SKM-1 (cell line): ENCODE results near the gene CDK14.

Experiments
- DNase-seq: peaks from one replicate; lab custom pipeline; 2025; ENCODE audit not compliant: unreplicated experiment; lab: John Stamatoyannopoulos, UW

The CDK14 gene

GRCh38 chr7:91082852-91083495 is 486.9 kb downstream of the CDK14 start:
- peak; percentile 12 for DNase-seq

GRCh38 chr7:91083855-91084644 is 487.9 kb downstream of the CDK14 start:
- no peak for DNase-seq

GRCh38 chr7:91085175-91085574 is 489.1 kb downstream of the CDK14 start:
- no peak for DNase-seq

GRCh38 chr7:91086200-91086599 is 490.1 kb downstream of the CDK14 start:
- DNase-seq = no peak

- DNase-seq = no peak
These were observed 492.0 kb downstream of the CDK14 start for GRCh38 chr7:91088156-91088555.

DNA sequence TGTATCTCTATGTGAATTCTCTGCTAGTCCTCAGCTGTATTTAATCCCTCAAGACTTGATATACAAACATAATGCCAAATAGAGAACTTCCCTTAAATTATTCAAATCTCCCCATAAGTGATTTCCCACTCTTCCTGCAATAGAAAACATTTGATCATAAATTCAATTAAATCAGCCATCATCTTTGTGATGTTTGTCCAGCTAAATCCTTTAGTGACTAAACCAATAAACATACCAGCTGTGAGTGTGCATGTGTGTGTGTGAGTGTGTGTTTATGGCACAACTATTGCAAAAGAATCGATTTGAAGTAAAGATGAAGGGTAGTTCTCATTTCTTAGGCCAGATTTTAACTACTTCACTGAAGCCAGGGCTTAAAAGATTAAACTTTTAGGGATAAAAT is 492.6 kb downstream of the CDK14 start:
- DNase-seq = no peak

DNA sequence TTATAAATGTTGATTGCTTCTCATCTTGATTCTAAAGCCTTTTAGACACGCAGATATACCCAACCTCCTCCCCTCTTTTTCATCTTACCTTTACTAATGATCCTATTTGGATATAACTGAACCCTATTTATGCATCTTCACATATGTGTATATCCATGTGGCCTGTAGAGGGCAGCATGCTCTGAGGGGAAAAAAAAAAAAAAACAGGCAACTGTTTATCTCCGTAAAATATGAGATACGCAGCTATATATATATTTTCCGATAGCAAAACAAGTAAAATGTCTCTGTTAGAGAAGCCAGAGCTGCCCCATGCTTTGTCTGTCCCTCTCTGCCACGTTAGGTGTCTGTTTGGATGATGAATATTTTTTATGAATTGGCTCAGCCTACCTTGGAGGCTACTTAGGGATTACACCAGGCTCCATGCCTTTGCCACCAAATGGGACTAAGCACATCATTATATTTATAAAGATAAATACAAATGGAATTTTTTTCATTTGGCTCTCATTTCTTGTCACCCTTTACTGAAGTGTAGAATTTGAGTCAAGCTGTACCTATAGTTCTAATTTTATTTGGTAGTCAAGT is 493.4 kb downstream of the CDK14 start:
- DNase-seq = peak; percentile 5

DNA sequence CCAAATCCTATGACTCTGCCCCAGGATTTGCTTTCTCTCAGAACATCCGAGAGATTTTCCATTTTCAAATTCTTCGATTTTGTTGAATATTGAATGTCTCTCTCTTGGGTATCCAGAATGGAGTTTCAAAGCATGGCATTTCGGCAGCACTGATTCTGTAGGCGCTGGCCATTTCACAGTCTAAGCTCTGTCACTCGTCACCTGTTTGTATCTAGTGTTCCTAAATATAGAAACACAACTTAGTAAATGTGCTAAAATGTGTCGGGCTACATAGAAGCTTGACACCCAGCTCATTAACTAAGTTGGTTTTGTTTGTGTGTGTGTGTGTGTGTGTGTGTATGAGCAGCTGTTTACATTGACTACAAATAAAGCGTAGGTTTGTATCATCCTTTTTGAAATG is 494.6 kb downstream of the CDK14 start:
- no peak for DNase-seq

DNA sequence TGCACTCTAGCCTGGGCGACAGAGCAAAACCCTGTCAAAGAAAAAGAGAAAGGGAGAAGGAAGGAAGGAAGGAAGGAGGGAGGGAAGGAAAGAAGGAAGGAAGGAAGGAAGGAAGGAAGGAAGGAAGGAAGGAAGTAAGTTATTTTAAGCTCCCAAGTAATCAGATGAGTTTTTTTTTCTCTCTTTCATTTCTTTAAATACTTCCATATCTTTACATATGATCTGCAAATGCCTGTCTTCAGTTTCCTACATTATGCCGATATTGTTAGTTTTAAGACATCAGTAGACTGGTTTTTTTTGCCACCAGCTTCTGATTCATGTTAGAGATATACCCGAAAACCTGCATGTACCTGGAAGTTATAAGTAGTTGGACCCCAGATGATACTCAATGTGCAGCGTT is 495.5 kb downstream of the CDK14 start:
- DNase-seq = no peak

- DNase-seq = no peak
These were observed 497.1 kb downstream of the CDK14 start for GRCh38 chr7:91093181-91093580.

DNA sequence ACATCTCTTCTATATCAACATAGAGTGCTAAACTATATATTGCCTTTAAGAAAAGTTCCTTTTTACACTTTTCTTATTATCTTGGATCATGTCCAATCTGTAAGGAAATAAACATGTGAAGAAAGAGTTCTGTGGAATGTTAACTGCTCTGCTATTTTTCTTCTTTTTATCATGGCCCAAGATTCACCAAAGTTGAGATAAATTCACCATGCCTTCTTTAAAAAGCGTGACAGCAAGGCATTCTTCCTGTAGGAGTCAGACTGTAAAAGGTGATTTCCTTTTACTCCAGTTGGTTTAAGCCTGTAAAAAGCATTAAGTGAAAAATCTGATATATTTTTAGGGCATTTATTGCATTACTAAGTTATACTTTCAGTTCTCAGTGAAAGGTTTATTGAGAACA is 502.4 kb downstream of the CDK14 start:
- no peak for DNase-seq

DNA sequence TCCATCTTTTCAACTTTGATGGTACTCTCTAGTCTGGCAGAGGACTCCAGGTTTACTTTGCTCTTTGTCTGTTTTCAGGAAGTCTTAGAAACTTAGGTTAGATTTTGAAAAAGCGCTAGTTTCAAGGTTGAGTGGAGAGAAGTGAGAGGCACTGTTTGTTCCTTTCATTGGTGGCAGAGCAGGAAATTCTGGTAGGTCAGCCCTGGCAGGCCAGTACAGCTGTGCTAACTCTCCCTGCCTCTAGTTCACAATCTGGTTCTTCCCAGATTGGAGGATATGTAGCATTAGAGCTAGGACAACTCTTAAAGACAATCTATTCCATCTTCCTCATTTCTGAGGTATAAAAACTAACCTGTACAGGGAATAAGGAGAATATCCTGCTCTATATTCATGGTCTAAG is 507.2 kb downstream of the CDK14 start:
- no peak for DNase-seq

DNA sequence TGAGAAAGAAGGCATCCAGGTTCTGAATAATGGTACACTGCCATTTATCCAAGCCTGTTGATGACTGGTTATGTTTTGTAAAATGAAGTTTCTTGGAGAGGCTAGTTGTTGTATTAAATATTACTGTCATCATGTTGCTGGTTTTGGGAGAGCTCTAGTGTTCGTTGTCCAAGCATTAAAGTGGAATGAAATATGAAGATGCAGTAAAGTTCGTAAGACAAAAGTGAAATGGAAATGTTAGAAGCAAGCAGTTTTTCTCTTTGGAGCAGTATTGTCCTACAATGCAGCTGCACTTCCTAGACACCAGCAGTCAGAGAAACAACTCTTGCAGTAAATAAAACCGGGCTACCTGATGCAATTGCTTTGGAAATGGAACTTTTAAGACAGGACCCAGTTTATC is 511.3 kb downstream of the CDK14 start:
- DNase-seq = no peak

- DNase-seq = no peak
These were observed 513.1 kb downstream of the CDK14 start for GRCh38 chr7:91109200-91109599.

DNA sequence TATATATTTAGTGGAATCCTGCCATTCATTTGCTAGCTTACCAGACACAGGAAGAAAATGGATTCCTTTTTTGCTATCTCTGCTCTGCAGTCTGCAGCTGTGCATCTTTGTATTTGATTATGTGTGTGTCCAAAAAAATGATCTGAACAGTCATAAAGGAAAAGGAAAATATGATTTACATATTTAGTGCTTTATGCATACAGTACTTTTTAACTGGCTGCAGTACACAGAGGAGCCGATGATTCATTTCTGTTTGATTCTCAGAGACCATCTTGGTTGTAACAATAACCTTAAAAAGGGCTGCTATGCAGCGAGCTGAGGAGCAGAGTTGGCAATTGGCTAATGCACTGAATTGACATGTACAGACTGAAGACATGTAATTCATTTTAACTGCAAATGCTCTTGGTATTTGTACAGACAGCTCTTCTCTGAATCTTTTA is 516.8 kb downstream of the CDK14 start:
- DNase-seq = no peak

- DNase-seq = no peak
These were observed 518.1 kb downstream of the CDK14 start for GRCh38 chr7:91114232-91114631.

- DNase-seq = no peak
These were observed 530.6 kb downstream of the CDK14 start for GRCh38 chr7:91126762-91127161.

DNA sequence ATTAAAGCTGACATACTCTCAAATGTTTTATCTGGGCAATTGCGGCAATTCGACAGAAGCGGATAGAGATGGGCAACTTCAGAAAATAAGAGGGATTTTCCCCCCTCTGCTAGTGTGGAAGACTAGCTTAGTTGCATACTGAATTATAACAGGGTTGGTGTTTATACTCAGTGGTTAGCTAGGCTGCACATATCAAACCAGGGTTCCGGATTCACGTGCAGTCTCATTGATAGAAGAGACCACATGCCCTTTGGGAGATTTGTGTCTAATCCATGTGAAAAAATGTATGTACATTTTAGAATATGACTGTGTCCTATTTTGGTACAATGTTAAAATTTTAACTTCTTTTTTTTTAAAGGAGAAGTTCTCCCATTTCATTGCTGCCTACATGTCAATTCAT is 531.2 kb downstream of the CDK14 start:
- DNase-seq = no peak

DNA sequence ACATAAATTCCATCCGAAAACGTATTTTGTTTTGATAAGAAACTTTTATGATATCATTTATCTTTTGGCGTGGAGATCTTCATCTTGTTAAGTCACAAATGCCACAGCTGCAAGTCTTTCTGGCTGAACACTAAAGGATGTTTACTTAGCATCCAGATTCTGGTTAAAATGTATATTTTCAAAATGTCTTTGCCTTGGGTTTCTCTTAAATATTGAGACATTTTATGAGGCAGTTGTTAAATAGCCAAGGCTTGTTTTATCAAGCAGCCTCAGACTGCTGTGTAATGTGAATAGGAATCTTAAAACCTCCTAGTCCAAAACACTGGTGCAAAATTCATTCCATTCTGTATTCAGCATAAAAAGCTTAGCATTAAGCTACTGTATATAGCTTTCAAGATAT is 531.8 kb downstream of the CDK14 start:
- no peak for DNase-seq

GRCh38 chr7:91128683-91129348 is 532.7 kb downstream of the CDK14 start:
- DNase-seq = no peak

GRCh38 chr7:91135300-91135699 is 539.2 kb downstream of the CDK14 start:
- no peak for DNase-seq
